ENCODE measurements around the gene ORAI2. TPM values are rescaled to one million over a fixed set of nuclear protein-coding genes. Genes with fewer than 3 reads are reported as not detected.

ORAI2 gene
- total and polyA plus RNA-seq, 2 of the 4 experiments (the other 2 are of a cell fraction): 52.0 to 58.3 TPM

GRCh38 chr7:102447311-102447710 lies 13.9 kb downstream of the ORAI2 start (continued):
- TF ChIP-seq CTCF (conservative IDR thresholded peaks at IDR 0.05; ENCODE audit: low read depth, low read length): no peak
- TF ChIP-seq CHD1 (IDR thresholded peaks at IDR 0.05; ENCODE audit: low read depth, low read length): no peak

GRCh38 chr7:102449136-102449535 lies 15.8 kb downstream of the ORAI2 start:
- no peak overlapping the region for H2AFZ ChIP-seq (replicated peaks; ENCODE audit: low read length, poor library complexity)
- H3K9me3 ChIP-seq (ENCODE audit: control insufficient read depth, insufficient read depth, low read length): no peaks in the 10 kb centered on the region
- no peak overlapping the region for H3K4ac ChIP-seq (ENCODE audit: low read depth, low read length)
- peaks cover 0 to 15% of the 10 kb centered on the region in 2 experiments; a peak in 1 of 4 replicates for H3K79me1 ChIP-seq (ENCODE audit: low read depth in 1 of 2, low read length in 2 of 2)
- 95% methylated on average over 10 of the region's 15 CpGs; no CpG with 5 or more reads in 1 of the 2 experiments for WGBS, 2 experiments (ENCODE audit: extremely low coverage in 2 of 2, insufficient read length in 1 of 2)
- H2BK20ac ChIP-seq (ENCODE audit: low read depth, low read length): no peak overlapping the region
- dilution Hi-C loops (cut with HindIII; ENCODE audit: low sequenced_read_pairs, unreplicated experiment): no loop called here
- H4K5ac ChIP-seq (ENCODE audit: low read depth, low read length): no peak overlapping the region
- H4K20me1 ChIP-seq (ENCODE audit: insufficient read depth, low read length): peaks cover 4% of the 10 kb centered on the region; the same call in 1 of the 2 replicates
- ChIA-PET POLR2A (ENCODE audit: unreplicated experiment) (no interaction called here), CTCF (no interaction called here)
- no peak overlapping the region for H2BK15ac ChIP-seq (ENCODE audit: low read depth, low read length)
- H3K14ac ChIP-seq (replicated peaks; ENCODE audit: low read depth, low read length): no peak overlapping the region
- H3K4me1 ChIP-seq (ENCODE audit: control insufficient read depth, insufficient read depth, low read length): peaks cover 4% of the 10 kb centered on the region; the same call in 1 of the 2 replicates
- no peak overlapping the region for H3K4me3 ChIP-seq (ENCODE audit: insufficient read depth, low read depth, low read length)
- H3K27ac ChIP-seq (ENCODE audit: insufficient read depth, low read length): no peak overlapping the region
- no peak overlapping the region for H2AK9ac ChIP-seq (replicated peaks; ENCODE audit: low read depth, low read length, poor library complexity)
- no peak overlapping the region for H2AK5ac ChIP-seq (ENCODE audit: low read depth, low read length)
- no peak overlapping the region for H3K56ac ChIP-seq (ENCODE audit: extremely low read depth, insufficient read depth, low read length)
- H4K91ac ChIP-seq (ENCODE audit: insufficient read depth, low read depth, low read length): no peak overlapping the region
- no peak overlapping the region for H3K18ac ChIP-seq (ENCODE audit: low read depth, low read length)
- no peak overlapping the region for H3K9ac ChIP-seq (ENCODE audit: low read depth, low read length)
- ATAC-seq (ENCODE audit: low read depth) (no peak), DNase-seq (no peak)
- H3K9me1 ChIP-seq (ENCODE audit: insufficient read depth, low read length): no peaks in the 10 kb centered on the region; the same call in 1 of the 2 replicates
- intact Hi-C loops (cut with micrococcal nuclease): no loop called here
- no peak overlapping the region for H4K8ac ChIP-seq (ENCODE audit: low read depth in 2 of 2, low read length in 2 of 2)
- no peak overlapping the region for H3K4me2 ChIP-seq (ENCODE audit: low read depth, low read length)
- H2BK5ac ChIP-seq (ENCODE audit: low read depth, low read length, poor library complexity, severe bottlenecking): no peak overlapping the region
- TF ChIP-seq BHLHE40 (IDR thresholded peaks at IDR 0.05; ENCODE audit: low read depth, low read length) (no peak), NFE2L2 (IDR thresholded peaks at IDR 0.05; ENCODE audit: low read depth, low read length) (no peak), USF2 (IDR thresholded peaks at IDR 0.05; ENCODE audit: low read depth, low read length) (no peak), MAFK (IDR thresholded peaks at IDR 0.05; ENCODE audit: low read depth, low read length) (no peak), CTCF (conservative IDR thresholded peaks at IDR 0.05; ENCODE audit: low read depth, low read length) (no peak), CEBPB (IDR thresholded peaks at IDR 0.05; ENCODE audit: low read depth, low read length) (no peak), SMC3 (IDR thresholded peaks at IDR 0.05; ENCODE audit: low read depth, low read length) (no peak), FOS (IDR thresholded peaks at IDR 0.05; ENCODE audit: low read depth, low read length) (no peak), RFX5 (IDR thresholded peaks at IDR 0.05; ENCODE audit: low read depth, low read length) (no peak), ELK1 (IDR thresholded peaks at IDR 0.05; ENCODE audit: borderline replicate concordance, low read depth, low read length) (no peak)
- no peak overlapping the region for H2BK120ac ChIP-seq (ENCODE audit: low read depth, low read length)
- H3K36me3 ChIP-seq (ENCODE audit: control insufficient read depth, insufficient read depth, low read length): peaks cover 23% of the 10 kb centered on the region
- H3K23ac ChIP-seq (ENCODE audit: low read depth, low read length): no peak overlapping the region
- in situ Hi-C loops (cut with MboI; ENCODE audit: low sequenced_read_pairs): no loop called here
- no peaks in the 10 kb centered on the region for H3K27me3 ChIP-seq (ENCODE audit: control insufficient read depth, insufficient read depth, low read length)
- no TSS peak for BruUV-seq (replicated peaks)

Data from IMR-90 (cell line).